Measurements from ENCODE around the gene DDAH1. TPM values are rescaled to one million over a fixed set of nuclear protein-coding genes. Genes with fewer than 3 reads are reported as not detected.
A peak's percentile ranks its signal among the peaks of the same experiment; 100 is the strongest.

The DDAH1 gene
- total and polyA plus RNA-seq, 4 donors, result 25.8 to 42.7 (median 31.7) TPM

DNA sequence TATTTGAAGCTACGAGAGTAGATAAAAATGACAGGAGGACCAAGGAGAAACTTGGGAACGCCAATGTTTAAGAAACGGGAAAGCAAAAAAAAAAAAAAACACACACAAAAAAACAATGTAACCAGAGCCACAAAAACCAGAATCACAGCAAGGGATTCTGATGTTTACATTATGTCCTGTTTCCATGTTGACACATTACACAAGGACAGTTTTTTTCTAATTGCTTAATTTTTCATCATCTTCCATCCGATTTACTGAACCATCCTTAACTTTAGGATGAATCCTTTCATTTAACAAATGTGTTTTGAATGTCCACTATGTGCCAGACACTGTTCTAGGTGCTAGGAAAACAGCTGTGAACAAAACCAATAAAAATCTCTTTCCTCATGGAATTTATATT, 187.2 kb downstream of the DDAH1 start:
- WGBS, result 88% methylated on average over 4 of the region's 4 CpGs
- Histone ChIP-seq H3K4me3 (ENCODE audit: low read depth in 1 of 3, low read length in 3 of 3) (no peak overlapping the region), H3K27ac (ENCODE audit: low read depth in 1 of 2, low read length in 2 of 2) (no peak overlapping the region), H3K27me3 (ENCODE audit: control insufficient read depth in 4 of 4, insufficient read depth in 4 of 4, low read length in 3 of 4) (no peaks in the 10 kb centered on the region), H3K4me1 (ENCODE audit: control insufficient read depth in 4 of 4, insufficient read depth in 4 of 4, low read length in 3 of 4) (peaks cover 0 to 29% (median 18%) of the 10 kb centered on the region in 4 donors), H3K9me3 (ENCODE audit: control insufficient read depth in 4 of 4, low read length in 3 of 4) (no peaks in the 10 kb centered on the region), H3K9ac (ENCODE audit: low read depth in 1 of 2, low read length in 2 of 2) (no peak overlapping the region), H3K36me3 (ENCODE audit: control insufficient read depth in 4 of 4, insufficient read depth in 3 of 4, low read depth in 1 of 4, low read length in 3 of 4) (no peaks in the 10 kb centered on the region)
- TF ChIP-seq HNF4A (conservative IDR thresholded peaks at IDR 0.05) (no peak), EGR1 (IDR thresholded peaks at IDR 0.05; ENCODE audit: low read depth in 2 of 2) (no peak), YY1 (IDR thresholded peaks at IDR 0.05) (no peak), ATF3 (IDR thresholded peaks at IDR 0.05) (no peak), FOXA1 (IDR thresholded peaks at IDR 0.05) (no peak), GABPA (IDR thresholded peaks at IDR 0.05 in 1 of 2, conservative IDR thresholded peaks at IDR 0.05 in 1 of 2) (no peak), CTCF (IDR thresholded peaks at IDR 0.05; ENCODE audit: low read depth, low read length, missing input control) (no peak), NR2F2 (IDR thresholded peaks at IDR 0.05) (no peak), JUND (IDR thresholded peaks at IDR 0.05) (no peak), FOXA2 (IDR thresholded peaks at IDR 0.05) (no peak), MAX (IDR thresholded peaks at IDR 0.05) (no peak), HNF4G (IDR thresholded peaks at IDR 0.05) (no peak), TAF1 (conservative IDR thresholded peaks at IDR 0.05) (no peak)
- no peak for DNase-seq (ENCODE audit: low spot score)

DNA sequence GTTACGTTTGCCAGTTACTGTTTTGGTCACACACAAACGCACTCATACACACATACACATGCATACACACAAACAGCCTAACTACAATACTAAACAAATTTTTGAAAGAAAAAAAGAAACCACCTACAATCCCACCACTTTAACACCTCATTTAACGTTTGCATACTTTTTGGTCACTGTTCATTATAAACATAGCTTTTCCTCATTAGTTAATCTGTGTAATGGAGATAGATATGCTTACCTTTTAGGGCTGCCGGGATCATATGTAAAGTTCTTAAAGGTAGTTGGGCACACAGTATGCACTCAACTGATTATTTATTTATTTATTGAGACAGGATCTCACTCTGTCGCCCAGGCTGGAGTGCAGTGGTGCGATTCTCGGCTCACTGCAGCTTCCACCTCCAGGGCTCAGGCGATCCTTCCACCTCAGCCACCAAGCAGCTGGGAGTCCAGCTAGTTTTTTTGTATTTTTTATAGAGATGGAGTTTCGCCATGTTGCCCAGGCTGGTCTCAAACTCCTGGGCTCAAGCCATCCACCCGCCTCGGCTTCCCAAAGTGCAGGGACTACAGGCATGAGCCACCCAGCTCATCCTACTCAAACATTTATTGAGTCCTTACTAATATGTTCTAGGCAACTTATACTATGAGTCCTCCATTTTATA, 187.8 kb downstream of the DDAH1 start:
- Histone ChIP-seq H3K9me3 (ENCODE audit: control insufficient read depth in 4 of 4, low read length in 3 of 4) (no peaks in the 10 kb centered on the region), H3K36me3 (ENCODE audit: control insufficient read depth in 4 of 4, insufficient read depth in 3 of 4, low read depth in 1 of 4, low read length in 3 of 4) (no peaks in the 10 kb centered on the region), H3K4me3 (ENCODE audit: low read depth in 1 of 3, low read length in 3 of 3) (peak overlapping the region; percentile 34 to 65 (median 49)), H3K9ac (ENCODE audit: low read depth in 1 of 2, low read length in 2 of 2) (peak overlapping the region; percentile 33 to 75), H3K27me3 (ENCODE audit: control insufficient read depth in 4 of 4, insufficient read depth in 4 of 4, low read length in 3 of 4) (no peaks in the 10 kb centered on the region), H3K27ac (ENCODE audit: low read depth in 1 of 2, low read length in 2 of 2) (peak overlapping the region; percentile 83 to 90), H3K4me1 (ENCODE audit: control insufficient read depth in 4 of 4, insufficient read depth in 4 of 4, low read length in 3 of 4) (peaks cover 0 to 30% (median 18%) of the 10 kb centered on the region in 4 donors)
- no peak for TF ChIP-seq SP1 (IDR thresholded peaks at IDR 0.05)
- no peak for TF ChIP-seq RXRA (IDR thresholded peaks at IDR 0.05)
- no peak for TF ChIP-seq HNF4A (conservative IDR thresholded peaks at IDR 0.05)
- peak in 1 of 2 donors; percentile 2 for TF ChIP-seq RAD21 (IDR thresholded peaks at IDR 0.05)
- TF ChIP-seq MAX (IDR thresholded peaks at IDR 0.05), result peak; percentile 6
- TF ChIP-seq ATF3 (IDR thresholded peaks at IDR 0.05), result peak; percentile 26
- TF ChIP-seq ZBTB33 (IDR thresholded peaks at IDR 0.05), result no peak
- no peak for DNase-seq (ENCODE audit: low spot score)
- WGBS, result 67% methylated on average over 11 of the region's 11 CpGs
